Cardiac muscle cell (in vitro differentiated cells and primary cell): Measurements from ENCODE around the gene OPN1MW. TPM values are rescaled to one million over a fixed set of nuclear protein-coding genes. Genes with fewer than 3 reads are reported as not detected.

ENCODE experiments used
- polyA plus RNA-seq: library from polyadenylated mRNA; unstranded; fragments of >200 nt; fragmentation: Nextera tagmentation; extraction: Ambion mirVana; gene quantifications from 2 replicates; pipeline ENCODE4 v1.2.1, GENCODE V29; 2016
- total RNA-seq: library from RNA; depleted of rRNA; stranded (reverse); fragments of >200 nt; gene quantifications from 2 replicates; pipeline ENCODE4 v1.2.3, GENCODE V29; 2016

The OPN1MW gene
- total and polyA plus RNA-seq, 2 experiments from 2014 or later = not detected

Other genes with a start within 250 kb of the OPN1MW start
- gene NAA10, start 247.6 kb upstream of the OPN1MW start, total RNA-seq = 90.1 and 127 TPM in 2 replicates
- 163 and 186 TPM in 2 replicates for gene NAA10, start 247.6 kb upstream of the OPN1MW start, polyA plus RNA-seq
- gene RENBP, start 238.0 kb upstream of the OPN1MW start, total RNA-seq = 5.7 and 12.4 TPM in 2 replicates
- 7.4 and 8.7 TPM in 2 replicates for gene RENBP, start 238.0 kb upstream of the OPN1MW start, polyA plus RNA-seq
- gene HCFC1, start 210.8 kb upstream of the OPN1MW start, total RNA-seq = 72.7 and 85.6 TPM in 2 replicates
- 21.5 and 30.1 TPM in 2 replicates for gene HCFC1, start 210.8 kb upstream of the OPN1MW start, polyA plus RNA-seq
- gene TMEM187, start 209.8 kb upstream of the OPN1MW start, total RNA-seq = 12.9 and 13.4 TPM in 2 replicates
- gene TMEM187, start 209.8 kb upstream of the OPN1MW start, polyA plus RNA-seq = 12.9 and 14.6 TPM in 2 replicates
- 22.7 and 27.3 TPM in 2 replicates for gene IRAK1, start 162.7 kb upstream of the OPN1MW start, total RNA-seq
- gene IRAK1, start 162.7 kb upstream of the OPN1MW start, polyA plus RNA-seq = 31.1 and 31.7 TPM in 2 replicates
- 57.2 and 64.5 TPM in 2 replicates for gene MECP2, start 84.9 kb upstream of the OPN1MW start, total RNA-seq
- 15.6 and 17.9 TPM in 2 replicates for gene MECP2, start 84.9 kb upstream of the OPN1MW start, polyA plus RNA-seq
- not detected in 2 replicates for gene OPN1LW, start 38.4 kb upstream of the OPN1MW start, total RNA-seq
- not detected in 2 replicates for gene OPN1LW, start 38.4 kb upstream of the OPN1MW start, polyA plus RNA-seq
- gene OPN1MW2, start 37.2 kb downstream of the OPN1MW start, total RNA-seq = not detected in 2 replicates
- not detected in 2 replicates for gene OPN1MW2, start 37.2 kb downstream of the OPN1MW start, polyA plus RNA-seq
- gene OPN1MW3, start 75.0 kb downstream of the OPN1MW start, total RNA-seq = not detected in 2 replicates
- gene OPN1MW3, start 75.0 kb downstream of the OPN1MW start, polyA plus RNA-seq = not detected in 2 replicates
- gene TEX28, start 112.5 kb downstream of the OPN1MW start, total RNA-seq = not detected in 2 replicates
- not detected in 2 replicates for gene TEX28, start 112.5 kb downstream of the OPN1MW start, polyA plus RNA-seq
- not detected in 2 replicates for gene TKTL1, start 113.2 kb downstream of the OPN1MW start, total RNA-seq
- gene TKTL1, start 113.2 kb downstream of the OPN1MW start, polyA plus RNA-seq = not detected in 2 replicates
- 405 and 447 TPM in 2 replicates for gene FLNA, start 192.0 kb downstream of the OPN1MW start, total RNA-seq
- 250 and 341 TPM in 2 replicates for gene FLNA, start 192.0 kb downstream of the OPN1MW start, polyA plus RNA-seq
- gene EMD, start 196.7 kb downstream of the OPN1MW start, total RNA-seq = 56.9 and 66.2 TPM in 2 replicates
- 77.7 and 91.2 TPM in 2 replicates for gene EMD, start 196.7 kb downstream of the OPN1MW start, polyA plus RNA-seq
- 2,299 and 4,006 TPM in 2 replicates for gene RPL10, start 215.8 kb downstream of the OPN1MW start, total RNA-seq
- 1,000 and 1,150 TPM in 2 replicates for gene RPL10, start 215.8 kb downstream of the OPN1MW start, polyA plus RNA-seq
- 34.3 and 40.4 TPM in 2 replicates for gene DNASE1L1, start 226.7 kb downstream of the OPN1MW start, total RNA-seq
- gene DNASE1L1, start 226.7 kb downstream of the OPN1MW start, polyA plus RNA-seq = 24.8 and 26.1 TPM in 2 replicates
- gene TAFAZZIN, start 228.9 kb downstream of the OPN1MW start, total RNA-seq = 37.4 and 52.1 TPM in 2 replicates
- 59.7 and 65.0 TPM in 2 replicates for gene TAFAZZIN, start 228.9 kb downstream of the OPN1MW start, polyA plus RNA-seq
- 52.4 and 71.8 TPM in 2 replicates for gene ATP6AP1, start 246.1 kb downstream of the OPN1MW start, total RNA-seq
- gene ATP6AP1, start 246.1 kb downstream of the OPN1MW start, polyA plus RNA-seq = 132 and 155 TPM in 2 replicates